GM06990 (cell line): ENCODE measurements around the gene PRPF18.

Source experiments
- DNase-seq: peaks from one replicate; pipeline ENCODE4 v3.0.0-alpha.2; 2011; ENCODE audit not compliant: insufficient read length; ENCODE audit errors: extremely low read depth
- H3K27me3 ChIP-seq: replicated peaks from 2 replicates; pipeline ENCODE4 v1.6.0; 2011; ENCODE audit warnings: low read length; ENCODE audit not compliant: control insufficient read depth, insufficient read depth
- H3K36me3 ChIP-seq: 2 replicates; pipeline ENCODE4 v1.5.1; 2011; ENCODE audit warnings: low read length; ENCODE audit not compliant: control insufficient read depth, insufficient read depth
- H3K4me3 ChIP-seq: replicated peaks from 2 replicates; pipeline ENCODE4 v1.5.1; 2011; ENCODE audit warnings: low read depth, mild to moderate bottlenecking, control low read depth, low read length
- TF ChIP-seq, protein P1 (sequence below): IDR thresholded peaks from 2 replicates; pipeline ENCODE4 v1.5.1; 2011; ENCODE audit warnings: low read length, control low read depth, mild to moderate bottlenecking, inconsistent platforms; ENCODE audit not compliant: insufficient read depth, poor library complexity, severe bottlenecking

PRPF18 gene

GRCh38 chr10:13629116-13629515 is 42.4 kb downstream of the PRPF18 start:
- no peak for DNase-seq
- H3K27me3 ChIP-seq, result no peaks in the 10 kb centered on the region
- peaks cover 3% of the 10 kb centered on the region for H3K36me3 ChIP-seq
- TF ChIP-seq, protein P1, sequence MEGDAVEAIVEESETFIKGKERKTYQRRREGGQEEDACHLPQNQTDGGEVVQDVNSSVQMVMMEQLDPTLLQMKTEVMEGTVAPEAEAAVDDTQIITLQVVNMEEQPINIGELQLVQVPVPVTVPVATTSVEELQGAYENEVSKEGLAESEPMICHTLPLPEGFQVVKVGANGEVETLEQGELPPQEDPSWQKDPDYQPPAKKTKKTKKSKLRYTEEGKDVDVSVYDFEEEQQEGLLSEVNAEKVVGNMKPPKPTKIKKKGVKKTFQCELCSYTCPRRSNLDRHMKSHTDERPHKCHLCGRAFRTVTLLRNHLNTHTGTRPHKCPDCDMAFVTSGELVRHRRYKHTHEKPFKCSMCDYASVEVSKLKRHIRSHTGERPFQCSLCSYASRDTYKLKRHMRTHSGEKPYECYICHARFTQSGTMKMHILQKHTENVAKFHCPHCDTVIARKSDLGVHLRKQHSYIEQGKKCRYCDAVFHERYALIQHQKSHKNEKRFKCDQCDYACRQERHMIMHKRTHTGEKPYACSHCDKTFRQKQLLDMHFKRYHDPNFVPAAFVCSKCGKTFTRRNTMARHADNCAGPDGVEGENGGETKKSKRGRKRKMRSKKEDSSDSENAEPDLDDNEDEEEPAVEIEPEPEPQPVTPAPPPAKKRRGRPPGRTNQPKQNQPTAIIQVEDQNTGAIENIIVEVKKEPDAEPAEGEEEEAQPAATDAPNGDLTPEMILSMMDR, result no peak
- H3K4me3 ChIP-seq, result no peak overlapping the region

DNA sequence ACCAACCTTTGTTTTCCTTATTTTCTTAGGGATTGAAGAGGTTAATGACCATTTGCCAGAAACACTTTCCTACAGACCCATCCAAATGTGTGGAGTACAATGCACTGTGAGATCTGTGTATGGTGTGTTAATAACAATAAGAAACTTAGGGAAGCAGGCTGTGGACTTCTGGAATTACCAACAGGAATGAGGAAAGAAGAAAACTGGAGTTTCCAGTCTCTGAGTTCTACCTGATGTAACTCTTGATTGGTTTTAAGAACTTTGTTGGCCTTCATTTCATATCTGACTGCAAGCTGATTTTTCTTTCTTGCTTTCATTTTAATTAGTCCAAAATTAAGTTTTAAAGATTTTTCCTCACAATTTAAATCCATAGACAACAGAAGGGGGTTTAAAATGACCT is 43.5 kb downstream of the PRPF18 start:
- H3K4me3 ChIP-seq, result no peak overlapping the region
- TF ChIP-seq, protein P1, result no peak
- H3K36me3 ChIP-seq, result peaks cover 3% of the 10 kb centered on the region
- DNase-seq, result no peak
- no peaks in the 10 kb centered on the region for H3K27me3 ChIP-seq

- TF ChIP-seq, protein P1, result no peak
- no peak for DNase-seq
- Histone ChIP-seq H3K4me3 (no peak overlapping the region), H3K27me3 (no peaks in the 10 kb centered on the region), H3K36me3 (peaks cover 3% of the 10 kb centered on the region)
Measured at GRCh38 chr10:13631594-13631993, 44.8 kb downstream of the PRPF18 start.

DNA sequence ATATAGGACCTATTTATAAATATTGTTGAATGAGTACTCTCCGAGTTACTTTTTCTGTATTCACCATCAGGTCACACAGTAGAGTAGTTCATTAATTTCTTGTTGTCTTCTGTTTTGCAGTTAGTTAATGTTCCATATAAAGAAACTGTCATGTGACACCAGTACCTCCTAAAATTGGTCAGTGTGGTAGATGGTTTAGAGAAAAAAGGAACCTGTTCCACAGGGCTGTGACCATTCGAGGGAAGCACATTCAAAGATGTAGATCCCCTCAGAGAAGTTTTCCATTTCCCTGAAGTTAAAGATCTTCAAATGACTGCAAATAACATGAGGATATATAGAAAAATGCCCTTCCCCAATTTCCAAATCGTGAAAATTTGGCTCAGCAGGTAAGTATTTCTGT is 45.7 kb downstream of the PRPF18 start:
- no peak for DNase-seq
- Histone ChIP-seq H3K36me3 (peaks cover 3% of the 10 kb centered on the region), H3K27me3 (no peaks in the 10 kb centered on the region), H3K4me3 (no peak overlapping the region)
- TF ChIP-seq, protein P1, result no peak

GRCh38 chr10:13632884-13633440 is 46.2 kb downstream of the PRPF18 start:
- TF ChIP-seq, protein P1, result no peak
- DNase-seq, result no peak
- Histone ChIP-seq H3K36me3 (peaks cover 3% of the 10 kb centered on the region), H3K27me3 (no peaks in the 10 kb centered on the region), H3K4me3 (no peak overlapping the region)

DNA sequence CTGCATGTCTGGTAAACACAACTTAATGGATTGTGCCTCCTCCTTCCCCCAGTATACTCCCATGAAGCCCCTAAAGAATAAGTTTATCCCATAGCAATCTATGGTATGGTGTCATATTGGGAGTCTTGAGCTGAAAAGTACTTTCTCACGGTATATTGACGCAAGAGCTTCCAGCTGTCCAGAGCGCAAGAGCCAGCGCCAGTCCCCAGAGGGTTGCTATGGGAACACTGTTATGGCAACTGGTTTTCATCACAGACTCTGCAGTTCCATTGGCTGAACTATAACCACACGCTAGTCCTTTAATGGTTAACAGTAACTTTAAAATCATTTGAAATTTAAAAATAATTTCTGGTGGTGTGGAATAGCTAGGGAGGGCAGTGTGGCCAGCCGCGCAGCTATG is 46.9 kb downstream of the PRPF18 start:
- Histone ChIP-seq H3K4me3 (no peak overlapping the region), H3K36me3 (peaks cover 3% of the 10 kb centered on the region), H3K27me3 (no peaks in the 10 kb centered on the region)
- DNase-seq, result no peak
- TF ChIP-seq, protein P1, result no peak
